HCT116 (cell line): ENCODE results near the gene C4orf17.

Source experiments
- CBX3 ChIP-seq: IDR thresholded peaks from 2 replicates; pipeline ENCODE4 v1.6.1; 2012; ENCODE audit warnings: low read depth
- CEBPB ChIP-seq: IDR thresholded peaks from 2 replicates; pipeline ENCODE4 v1.6.1; 2012; ENCODE audit warnings: low read depth
- ELF1 ChIP-seq: IDR thresholded peaks from 2 replicates; pipeline ENCODE4 v1.6.1; 2012; ENCODE audit warnings: low read depth, borderline replicate concordance
- EZH2 ChIP-seq: fragments of 200-600 bp; sonication (generic); IDR thresholded peaks from 2 replicates; pipeline ENCODE4 v1.6.1; 2017; ENCODE audit warnings: antibody characterized with exemption, mixed run types
- EZH2phosphoT487 ChIP-seq: fragments of 200-600 bp; IDR thresholded peaks from 2 replicates; pipeline ENCODE4 v1.6.1; 2018; ENCODE audit warnings: antibody characterized with exemption, borderline replicate concordance
- JUND ChIP-seq: IDR thresholded peaks from 2 replicates; pipeline ENCODE4 v1.6.1; 2012
- POLR2A ChIP-seq: IDR thresholded peaks from 2 replicates; pipeline ENCODE4 v1.7.0; 2011; ENCODE audit warnings: borderline replicate concordance; ENCODE audit not compliant: insufficient read depth, insufficient read length; ENCODE audit errors: extremely low read depth
- POLR2AphosphoS5 ChIP-seq: IDR thresholded peaks from 2 replicates; pipeline ENCODE4 v1.6.1; 2011; ENCODE audit warnings: mild to moderate bottlenecking, low read depth, low read length, moderate library complexity
- RAD21 ChIP-seq: IDR thresholded peaks from 2 replicates; pipeline ENCODE4 v1.6.1; 2012; ENCODE audit warnings: low read depth, mild to moderate bottlenecking
- SIN3A ChIP-seq: IDR thresholded peaks from 2 replicates; pipeline ENCODE4 v1.6.1; 2012; ENCODE audit warnings: low read depth
- YY1 ChIP-seq: IDR thresholded peaks from 2 replicates; pipeline ENCODE4 v1.6.1; 2011; ENCODE audit warnings: low read length, low read depth, moderate library complexity, mild to moderate bottlenecking; ENCODE audit not compliant: insufficient replicate concordance; ENCODE audit errors: extremely low read depth
- TF ChIP-seq, protein P1 (sequence below), 3 experiments: fragments of 200-600 bp in 1 of 3; sonication (generic) in 1 of 3; IDR thresholded peaks in 2 of 3; conservative IDR thresholded peaks in 1 of 3; 2 replicates each; pipeline ENCODE4 v1.5.1; 2012 to 2017; ENCODE audit warnings: low read depth in 2 of 3, low read length in 2 of 3, antibody characterized with exemption in 1 of 3, borderline replicate concordance in 1 of 3, control low read depth in 1 of 3, mild to moderate bottlenecking in 1 of 3, mixed read lengths in 1 of 3, mixed run types in 1 of 3, moderate library complexity in 1 of 3; ENCODE audit not compliant: insufficient read depth in 1 of 3
- TF ChIP-seq, protein P2 (sequence below): IDR thresholded peaks from 2 replicates; pipeline ENCODE4 v1.6.1; 2012

DNA sequence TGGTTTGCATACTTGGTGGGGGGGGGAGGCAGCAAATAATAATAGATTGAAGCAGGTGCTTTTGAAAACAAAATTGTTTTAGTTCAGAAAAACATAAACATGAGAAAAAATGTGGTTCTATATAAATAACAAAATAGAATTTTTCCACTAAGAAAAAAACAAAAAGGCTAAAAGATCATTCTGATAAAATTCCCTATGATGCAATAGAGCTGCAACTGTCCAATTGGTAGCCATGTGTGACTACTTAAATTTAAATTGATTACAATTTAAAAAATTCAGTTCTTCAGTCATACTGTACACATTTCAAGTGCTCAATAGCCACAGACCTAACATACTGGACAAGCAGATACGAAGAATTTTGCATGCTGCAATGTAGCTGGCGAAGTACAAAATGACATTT lies 42.1 kb downstream of the C4orf17 start:
- TF ChIP-seq CEBPB (no peak), SIN3A (no peak), EZH2 (no peak), EZH2phosphoT487 (no peak), POLR2AphosphoS5 (no peak), JUND (no peak), RAD21 (no peak), YY1 (no peak), POLR2A (no peak), ELF1 (no peak), CBX3 (no peak)
- TF ChIP-seq, protein P1, sequence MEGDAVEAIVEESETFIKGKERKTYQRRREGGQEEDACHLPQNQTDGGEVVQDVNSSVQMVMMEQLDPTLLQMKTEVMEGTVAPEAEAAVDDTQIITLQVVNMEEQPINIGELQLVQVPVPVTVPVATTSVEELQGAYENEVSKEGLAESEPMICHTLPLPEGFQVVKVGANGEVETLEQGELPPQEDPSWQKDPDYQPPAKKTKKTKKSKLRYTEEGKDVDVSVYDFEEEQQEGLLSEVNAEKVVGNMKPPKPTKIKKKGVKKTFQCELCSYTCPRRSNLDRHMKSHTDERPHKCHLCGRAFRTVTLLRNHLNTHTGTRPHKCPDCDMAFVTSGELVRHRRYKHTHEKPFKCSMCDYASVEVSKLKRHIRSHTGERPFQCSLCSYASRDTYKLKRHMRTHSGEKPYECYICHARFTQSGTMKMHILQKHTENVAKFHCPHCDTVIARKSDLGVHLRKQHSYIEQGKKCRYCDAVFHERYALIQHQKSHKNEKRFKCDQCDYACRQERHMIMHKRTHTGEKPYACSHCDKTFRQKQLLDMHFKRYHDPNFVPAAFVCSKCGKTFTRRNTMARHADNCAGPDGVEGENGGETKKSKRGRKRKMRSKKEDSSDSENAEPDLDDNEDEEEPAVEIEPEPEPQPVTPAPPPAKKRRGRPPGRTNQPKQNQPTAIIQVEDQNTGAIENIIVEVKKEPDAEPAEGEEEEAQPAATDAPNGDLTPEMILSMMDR (IDR thresholded peaks at IDR 0.05 in 2 of 3, conservative IDR thresholded peaks at IDR 0.05 in 1 of 3; ENCODE audit: borderline replicate concordance in 1 of 3, insufficient read depth in 1 of 3, low read depth in 2 of 3, low read length in 2 of 3), result no peak
- TF ChIP-seq, protein P2, sequence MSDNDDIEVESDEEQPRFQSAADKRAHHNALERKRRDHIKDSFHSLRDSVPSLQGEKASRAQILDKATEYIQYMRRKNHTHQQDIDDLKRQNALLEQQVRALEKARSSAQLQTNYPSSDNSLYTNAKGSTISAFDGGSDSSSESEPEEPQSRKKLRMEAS, result no peak
